Right renal cortex interstitium (tissue), 3 donors: ENCODE measurements around the gene TXNDC17. TPM values are rescaled to one million over a fixed set of nuclear protein-coding genes. Genes with fewer than 3 reads are reported as not detected.
A peak's percentile ranks its signal among the peaks of the same experiment; 100 is the strongest.
"Not testable (repeated sequence)": the region's sequence is repeated elsewhere in the genome, so short reads cannot be mapped to it uniquely, and the experiment has no call there.

Experiments used
- DNase-seq, 3 donors: peaks; one replicate each; pipeline ENCODE4 v3.0.0-alpha.2; 2013; ENCODE audit warnings: low read depth in 3 of 3, low spot score in 2 of 3
- polyA plus RNA-seq, 3 donors: library from polyadenylated mRNA; unstranded; fragments of 120-200 nt; gene quantifications; one replicate each; pipeline ENCODE4 v1.2.1, GENCODE V29; 2013; ENCODE audit not compliant: insufficient read length in 3 of 3

The TXNDC17 gene
- polyA plus RNA-seq, 3 donors = 86.9 to 98.5 (median 95.4) TPM

- no peak for DNase-seq
Measured at GRCh38 chr17:6636616-6637457, 4.0 kb upstream of the TXNDC17 start.

- DNase-seq = no peak
Measured at GRCh38 chr17:6637458-6637840, 3.4 kb upstream of the TXNDC17 start.

- DNase-seq = no peak
Measured at GRCh38 chr17:6638046-6638908, 2.6 kb upstream of the TXNDC17 start.

- no peak for DNase-seq
Measured at GRCh38 chr17:6639014-6639585, 1.8 kb upstream of the TXNDC17 start.

GRCh38 chr17:6639586-6640535 is 999 bp upstream of the TXNDC17 start:
- no peak for DNase-seq

- DNase-seq = no peak
Measured at GRCh38 chr17:6641247-6641863, 495 bp downstream of the TXNDC17 start.

GRCh38 chr17:6642592-6642991 is 1.7 kb downstream of the TXNDC17 start:
- DNase-seq = no peak

- DNase-seq = no peak
Measured at GRCh38 chr17:6643451-6644125, 2.7 kb downstream of the TXNDC17 start.

GRCh38 chr17:6648181-6648580 is 7.3 kb downstream of the TXNDC17 start:
- no peak for DNase-seq

GRCh38 chr17:6651354-6651918 is 10.6 kb downstream of the TXNDC17 start, which contains the start of the genes C17orf100 and MED31:
C17orf100 (plus strand) TSS chr17:6651762; CDS start chr17:6651914, 152 bp downstream.
MED31 (minus strand) TSS chr17:6651605; CDS start chr17:6651528, 77 bp downstream.
- peak; percentile 78 to 85 (median 79) for DNase-seq

- no peak for DNase-seq
Measured at GRCh38 chr17:6651919-6652452, 11.1 kb downstream of the TXNDC17 start.

GRCh38 chr17:6654841-6655731 is 14.2 kb downstream of the TXNDC17 start:
- DNase-seq = no peak

GRCh38 chr17:6655732-6656361 is 15.0 kb downstream of the TXNDC17 start:
- DNase-seq = not testable (repeated sequence)

- not testable (repeated sequence) for DNase-seq
Measured at GRCh38 chr17:6656797-6657632, 16.2 kb downstream of the TXNDC17 start.

- no peak for DNase-seq
Measured at GRCh38 chr17:6657633-6658287, 16.9 kb downstream of the TXNDC17 start.
